Keratinocyte (primary cell): Measurements from ENCODE around the gene ANKRD40. TPM values are rescaled to one million over a fixed set of nuclear protein-coding genes. Genes with fewer than 3 reads are reported as not detected.

ENCODE experiments used
- DNase-seq: peaks from one replicate; pipeline ENCODE4 v3.0.0-alpha.2; 2011; ENCODE audit warnings: low read depth, missing footprints, low spot score
- FAIRE-seq: peaks from 2 replicates; lab custom pipeline; 2011; peaks lifted over from hg19 to GRCh38; lab: Jason Lieb, UNC
- H2AFZ ChIP-seq: 2 replicates; pipeline ENCODE4 v1.6.0; 2012; ENCODE audit warnings: low read length, control low read depth, inconsistent platforms; ENCODE audit not compliant: control insufficient read depth
- H3K27ac ChIP-seq: 2 replicates; pipeline ENCODE4 v1.5.1; 2011; ENCODE audit warnings: low read length; ENCODE audit not compliant: control insufficient read depth, insufficient read depth
- H3K27me3 ChIP-seq: 3 replicates; pipeline ENCODE4 v1.6.0; 2011; ENCODE audit warnings: low read length; ENCODE audit not compliant: control insufficient read depth, insufficient read depth; ENCODE audit errors: extremely low read depth
- H3K36me3 ChIP-seq, 2 experiments: 2 replicates in 1 of 2; 3 replicates in 1 of 2; pipeline ENCODE4 v1.5.1; 2011; ENCODE audit warnings: low read length in 2 of 2, mild to moderate bottlenecking in 1 of 2; ENCODE audit not compliant: control insufficient read depth in 2 of 2, insufficient read depth in 2 of 2; ENCODE audit errors: extremely low read depth in 1 of 2
- H3K4me1 ChIP-seq: 3 replicates; pipeline ENCODE4 v1.5.1; 2011; ENCODE audit warnings: low read length; ENCODE audit not compliant: control insufficient read depth, insufficient read depth; ENCODE audit errors: extremely low read depth
- H3K4me2 ChIP-seq: 3 replicates; pipeline ENCODE4 v1.6.0; 2011; ENCODE audit warnings: low read depth, low read length; ENCODE audit not compliant: control insufficient read depth, insufficient read depth; ENCODE audit errors: extremely low read depth
- H3K4me3 ChIP-seq, 3 experiments: fragments of 200-600 bp in 1 of 3; sonication (generic) in 1 of 3; 2 replicates in 2 of 3; 3 replicates in 1 of 3; pipeline ENCODE4 v1.5.1; 2011 to 2016; ENCODE audit warnings: low read length in 3 of 3, mild to moderate bottlenecking in 3 of 3, control low read depth in 2 of 3, inconsistent platforms in 1 of 3, low read depth in 1 of 3, mixed read lengths in 1 of 3, mixed run types in 1 of 3, moderate library complexity in 1 of 3; ENCODE audit not compliant: control insufficient read depth in 2 of 3, insufficient read depth in 2 of 3; ENCODE audit errors: extremely low read depth in 1 of 3
- H3K79me2 ChIP-seq: 2 replicates; pipeline ENCODE4 v1.6.0; 2012; ENCODE audit warnings: low read length; ENCODE audit not compliant: control insufficient read depth, insufficient read depth
- H3K9ac ChIP-seq: 3 replicates; pipeline ENCODE4 v1.6.0; 2011; ENCODE audit warnings: low read length; ENCODE audit not compliant: control insufficient read depth, insufficient read depth; ENCODE audit errors: extremely low read depth
- H3K9me1 ChIP-seq: 3 replicates; pipeline ENCODE4 v1.6.0; 2011; ENCODE audit warnings: low read length; ENCODE audit not compliant: control insufficient read depth, insufficient read depth; ENCODE audit errors: extremely low read depth
- H3K9me3 ChIP-seq: 2 replicates; pipeline ENCODE4 v1.5.1; 2012; ENCODE audit warnings: low read depth, low read length; ENCODE audit not compliant: control insufficient read depth
- H4K20me1 ChIP-seq: 3 replicates; pipeline ENCODE4 v1.6.0; 2011; ENCODE audit warnings: low read length; ENCODE audit not compliant: control insufficient read depth, insufficient read depth; ENCODE audit errors: extremely low read depth
- EZH2 ChIP-seq: IDR thresholded peaks from one replicate; pipeline ENCODE4 v1.6.1; 2012; ENCODE audit warnings: inconsistent platforms, mild to moderate bottlenecking, low read length, moderate library complexity
- dilution Hi-C: fragments of 300-500 bp; cut with MboI; formaldehyde crosslinking; loops from one replicate; pipeline ENCODE4 v1.7.0; 2020; ENCODE audit warnings: low sequenced_read_pairs; ENCODE audit not compliant: extremely low pct_ligation_motif_present
- polyA plus RNA-seq, 5 experiments: library from polyadenylated mRNA; depleted of rRNA in 3 of 5; stranded (reverse) in 3 of 5; stranded (forward) in 1 of 5; unstranded in 1 of 5; fragments of >200 nt; gene quantifications; 1 replicate in 1 of 5; 2 replicates in 3 of 5; 3 replicates in 1 of 5; pipeline versions ENCODE4 v1.2.1 to v1.2.3, GENCODE V29; 2011 to 2012; ENCODE audit warnings: missing spikeins in 2 of 5, low read depth in 1 of 5, low replicate concordance in 1 of 5
- TF ChIP-seq, protein P1 (sequence below), 3 experiments: IDR thresholded peaks in 1 of 3; conservative IDR thresholded peaks in 1 of 3; optimal IDR thresholded peaks in 1 of 3; 2 replicates in 2 of 3; 3 replicates in 1 of 3; pipeline versions ENCODE3 to v1.5.1; 2011; ENCODE audit warnings: low read length in 3 of 3, mild to moderate bottlenecking in 3 of 3, moderate library complexity in 2 of 3, control low read depth in 1 of 3, inconsistent platforms in 1 of 3; ENCODE audit not compliant: insufficient read depth in 2 of 3; ENCODE audit errors: extremely low read depth in 1 of 3

ANKRD40 gene
- polyA plus RNA-seq, 1 donor (not counting 4 experiments of a cell fraction or from before 2014, with no cell fraction given), result 32.7 TPM

DNA sequence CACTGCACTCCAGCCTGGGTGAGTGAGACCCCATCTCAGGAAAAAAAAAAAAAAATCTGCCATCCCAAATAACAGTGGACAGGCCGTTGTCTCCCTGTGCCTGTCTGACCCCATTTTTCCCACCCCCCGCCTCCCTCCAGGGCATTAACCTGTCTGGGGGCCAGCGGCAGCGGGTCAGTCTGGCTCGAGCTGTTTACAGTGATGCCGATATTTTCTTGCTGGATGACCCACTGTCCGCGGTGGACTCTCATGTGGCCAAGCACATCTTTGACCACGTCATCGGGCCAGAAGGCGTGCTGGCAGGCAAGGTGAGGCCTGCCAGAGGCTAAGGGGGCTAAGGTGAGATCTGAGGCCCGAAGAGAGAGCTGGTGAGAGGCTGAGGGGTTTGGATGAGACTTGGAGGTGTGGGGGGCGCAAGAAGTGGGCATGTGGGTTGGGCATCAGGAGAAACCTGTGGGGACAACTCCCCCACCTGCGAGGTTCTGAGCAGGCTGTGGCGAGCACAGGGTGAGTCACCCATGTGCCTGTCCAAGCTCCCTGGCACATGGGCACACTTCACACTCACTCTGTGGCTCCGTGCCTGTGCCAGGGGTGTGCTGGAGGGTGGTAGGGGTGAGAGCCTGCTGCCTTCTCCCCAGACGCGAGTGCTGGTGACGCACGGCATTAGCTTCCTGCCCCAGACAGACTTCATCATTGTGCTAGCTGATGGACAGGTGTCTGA, 34.7 kb downstream of the ANKRD40 start:
- TF ChIP-seq EZH2, result no peak
- TF ChIP-seq, protein P1, sequence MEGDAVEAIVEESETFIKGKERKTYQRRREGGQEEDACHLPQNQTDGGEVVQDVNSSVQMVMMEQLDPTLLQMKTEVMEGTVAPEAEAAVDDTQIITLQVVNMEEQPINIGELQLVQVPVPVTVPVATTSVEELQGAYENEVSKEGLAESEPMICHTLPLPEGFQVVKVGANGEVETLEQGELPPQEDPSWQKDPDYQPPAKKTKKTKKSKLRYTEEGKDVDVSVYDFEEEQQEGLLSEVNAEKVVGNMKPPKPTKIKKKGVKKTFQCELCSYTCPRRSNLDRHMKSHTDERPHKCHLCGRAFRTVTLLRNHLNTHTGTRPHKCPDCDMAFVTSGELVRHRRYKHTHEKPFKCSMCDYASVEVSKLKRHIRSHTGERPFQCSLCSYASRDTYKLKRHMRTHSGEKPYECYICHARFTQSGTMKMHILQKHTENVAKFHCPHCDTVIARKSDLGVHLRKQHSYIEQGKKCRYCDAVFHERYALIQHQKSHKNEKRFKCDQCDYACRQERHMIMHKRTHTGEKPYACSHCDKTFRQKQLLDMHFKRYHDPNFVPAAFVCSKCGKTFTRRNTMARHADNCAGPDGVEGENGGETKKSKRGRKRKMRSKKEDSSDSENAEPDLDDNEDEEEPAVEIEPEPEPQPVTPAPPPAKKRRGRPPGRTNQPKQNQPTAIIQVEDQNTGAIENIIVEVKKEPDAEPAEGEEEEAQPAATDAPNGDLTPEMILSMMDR (optimal IDR thresholded peaks at IDR 0.05 in 1 of 3, IDR thresholded peaks at IDR 0.05 in 1 of 3, conservative IDR thresholded peaks at IDR 0.05 in 1 of 3; ENCODE audit: extremely low read depth in 1 of 3, insufficient read depth in 2 of 3, low read length in 3 of 3), result no peak
- Histone ChIP-seq H3K27ac (peak overlapping the region; percentile 66), H2AFZ (no peak overlapping the region), H3K9ac (peak overlapping the region; percentile 28), H3K4me3 (no peak overlapping the region), H3K79me2 (no peaks in the 10 kb centered on the region), H3K36me3 (peaks cover 6 to 22% of the 10 kb centered on the region in 2 experiments), H3K27me3 (no peaks in the 10 kb centered on the region), H3K4me1 (peaks cover 42% of the 10 kb centered on the region), H3K9me1 (peaks cover 2% of the 10 kb centered on the region), H3K4me2 (peak overlapping the region; percentile 41), H3K9me3 (no peaks in the 10 kb centered on the region), H4K20me1 (no peaks in the 10 kb centered on the region)
- FAIRE-seq (peak; percentile 90), DNase-seq (peak; percentile 79)
- dilution Hi-C loops, result no loop called here

DNA sequence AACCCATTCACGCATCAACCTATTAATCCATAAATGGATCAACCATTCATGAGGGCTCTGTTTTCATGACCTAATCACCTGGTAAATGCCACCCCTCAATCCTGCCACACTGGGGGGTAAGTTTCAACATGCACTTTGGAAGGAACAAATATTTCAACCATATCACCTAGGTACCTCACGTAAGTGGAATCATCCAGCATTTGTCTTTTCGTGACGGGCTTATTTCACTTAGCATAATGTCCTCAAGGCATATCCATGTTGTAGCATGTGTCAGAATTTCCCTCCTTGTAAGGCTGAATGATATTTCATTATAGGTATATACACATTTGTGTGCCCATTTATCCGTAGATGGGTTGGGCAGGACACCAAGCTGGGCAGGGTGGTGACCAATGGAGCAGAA, 35.6 kb downstream of the ANKRD40 start:
- Histone ChIP-seq H3K9me3 (no peaks in the 10 kb centered on the region), H3K36me3 (peaks cover 1 to 19% of the 10 kb centered on the region in 2 experiments), H2AFZ (no peak overlapping the region), H3K4me2 (peak overlapping the region; percentile 30), H3K27me3 (no peaks in the 10 kb centered on the region), H4K20me1 (no peaks in the 10 kb centered on the region), H3K4me3 (no peak overlapping the region), H3K9me1 (peaks cover 2% of the 10 kb centered on the region), H3K4me1 (peaks cover 47% of the 10 kb centered on the region), H3K79me2 (no peaks in the 10 kb centered on the region), H3K9ac (peak overlapping the region; percentile 36), H3K27ac (peak overlapping the region; percentile 66)
- dilution Hi-C loops, result no loop called here
- DNase-seq (no peak), FAIRE-seq (peak; percentile 48)
- TF ChIP-seq, protein P1 (optimal IDR thresholded peaks at IDR 0.05 in 1 of 3, IDR thresholded peaks at IDR 0.05 in 1 of 3, conservative IDR thresholded peaks at IDR 0.05 in 1 of 3; ENCODE audit: extremely low read depth in 1 of 3, insufficient read depth in 2 of 3, low read length in 3 of 3), result no peak
- TF ChIP-seq EZH2, result no peak
